Activated naive CD8-positive, alpha-beta T cell (primary cell): ENCODE data around the gene RUNX2.

Source experiments
- H3K27ac Mint-ChIP-seq: one replicate; pipeline ENCODE4 v1.8.0; 2021; ENCODE audit warnings: mixed read lengths
- H3K27me3 Mint-ChIP-seq: one replicate; pipeline ENCODE4 v1.8.0; 2021; ENCODE audit warnings: mixed read lengths
- H3K36me3 Mint-ChIP-seq: one replicate; pipeline ENCODE4 v1.8.0; 2021; ENCODE audit warnings: mixed read lengths
- H3K4me1 Mint-ChIP-seq: one replicate; pipeline ENCODE4 v1.8.0; 2021; ENCODE audit warnings: low read depth, mixed read lengths
- H3K4me3 Mint-ChIP-seq: one replicate; pipeline ENCODE4 v1.8.0; 2021; ENCODE audit warnings: mild to moderate bottlenecking, mixed read lengths
- H3K9me3 Mint-ChIP-seq: one replicate; pipeline ENCODE4 v1.8.0; 2021; ENCODE audit warnings: low read depth, mixed read lengths

The RUNX2 gene

GRCh38 chr6:45677381-45678284 lies 349.5 kb downstream of the RUNX2 start:
- Mint-ChIP-seq H3K4me1 (peaks cover 39% of the 10 kb centered on the region), H3K27me3 (no peaks in the 10 kb centered on the region), H3K27ac (peak overlapping the region; percentile 78)

DNA sequence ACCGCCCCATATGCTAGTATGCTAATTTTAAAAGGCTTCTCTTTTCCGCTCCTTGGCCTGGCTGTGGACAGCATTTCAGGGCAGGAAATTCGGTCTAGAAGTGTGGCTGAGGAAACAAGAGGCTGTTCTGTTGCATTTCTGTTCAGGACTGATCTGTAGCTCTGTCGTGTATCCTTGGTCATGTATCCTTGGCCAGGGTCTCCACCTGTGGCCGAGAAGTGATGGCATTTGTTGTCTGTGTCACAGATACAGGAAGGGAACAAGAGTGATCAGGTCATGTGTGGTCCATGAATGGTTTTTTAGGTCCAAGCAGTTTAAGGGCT lies 350.1 kb downstream of the RUNX2 start:
- peaks cover 3% of the 10 kb centered on the region for H3K9me3 Mint-ChIP-seq
- H3K36me3 Mint-ChIP-seq = peaks cover 5% of the 10 kb centered on the region
- peaks cover 39% of the 10 kb centered on the region for H3K4me1 Mint-ChIP-seq
- peak overlapping the region; percentile 23 for H3K4me3 Mint-ChIP-seq
- no peaks in the 10 kb centered on the region for H3K27me3 Mint-ChIP-seq
- H3K27ac Mint-ChIP-seq = peak overlapping the region; percentile 78

More at GRCh38 chr6:45677381-45678284, 349.5 kb downstream of the RUNX2 start:
- Mint-ChIP-seq H3K4me3 (peak overlapping the region; percentile 64), H3K9me3 (peaks cover 3% of the 10 kb centered on the region), H3K36me3 (peaks cover 5% of the 10 kb centered on the region)

- Mint-ChIP-seq H3K9me3 (peaks cover 3% of the 10 kb centered on the region), H3K4me3 (no peak overlapping the region), H3K36me3 (peaks cover 5% of the 10 kb centered on the region), H3K27ac (peak overlapping the region; percentile 58), H3K4me1 (peaks cover 39% of the 10 kb centered on the region), H3K27me3 (no peaks in the 10 kb centered on the region)
Observed at GRCh38 chr6:45679163-45679562, 351.0 kb downstream of the RUNX2 start.

DNA sequence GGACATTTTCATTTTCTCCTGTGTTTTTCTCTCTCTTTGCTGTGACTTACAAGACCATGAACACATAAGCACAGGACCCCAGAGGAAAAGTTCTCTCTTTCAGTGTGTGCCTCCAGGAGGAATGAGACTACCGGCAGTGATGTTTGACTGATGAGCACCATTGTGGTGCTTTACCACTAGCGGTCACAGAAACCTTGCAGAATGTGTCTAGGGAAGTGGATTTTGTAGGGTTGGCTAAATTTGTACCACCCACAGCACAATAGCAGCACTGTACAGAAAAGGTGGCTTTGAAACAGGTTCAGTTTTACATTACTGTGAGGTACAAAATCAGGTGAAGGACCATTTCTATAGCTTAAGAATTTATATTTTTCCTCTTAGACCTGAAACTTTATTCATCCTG lies 351.5 kb downstream of the RUNX2 start:
- Mint-ChIP-seq H3K9me3 (peaks cover 3% of the 10 kb centered on the region), H3K4me1 (peaks cover 39% of the 10 kb centered on the region), H3K4me3 (no peak overlapping the region)

DNA sequence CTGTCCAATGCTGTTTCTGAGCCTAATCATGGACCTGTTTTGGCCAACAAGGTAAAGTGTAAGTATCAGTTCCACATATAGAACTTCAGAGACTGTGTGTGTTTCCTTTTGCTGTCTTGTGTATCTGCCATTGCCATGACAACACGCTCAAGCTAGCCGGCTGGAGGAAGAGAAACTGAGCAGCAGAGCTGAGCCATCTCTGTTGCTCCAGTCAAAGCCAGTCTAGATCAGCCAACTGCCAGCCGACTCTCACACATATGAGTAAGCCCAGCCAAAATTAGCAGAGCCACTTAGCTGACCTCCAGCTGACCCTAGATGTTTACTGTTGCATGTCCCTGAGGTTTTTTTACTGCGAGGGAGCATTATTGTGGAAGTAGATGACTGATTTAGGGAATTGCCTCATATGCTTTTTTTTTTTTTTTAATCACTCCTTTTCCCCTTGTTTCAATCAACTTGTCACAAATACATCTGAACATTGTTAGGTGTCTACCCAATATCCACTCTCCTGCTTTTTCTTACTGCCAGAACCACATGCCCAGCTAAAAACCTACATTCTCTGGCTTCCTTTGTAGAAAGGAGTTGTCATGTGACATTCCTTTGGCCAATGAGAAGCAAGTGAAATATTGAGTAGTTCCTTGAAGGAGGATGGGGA lies 353.9 kb downstream of the RUNX2 start:
- H3K4me3 Mint-ChIP-seq = no peak overlapping the region
- H3K4me1 Mint-ChIP-seq = peaks cover 20% of the 10 kb centered on the region
- H3K36me3 Mint-ChIP-seq = peaks cover 5% of the 10 kb centered on the region
- no peaks in the 10 kb centered on the region for H3K27me3 Mint-ChIP-seq
- no peak overlapping the region for H3K27ac Mint-ChIP-seq
- peaks cover 3% of the 10 kb centered on the region for H3K9me3 Mint-ChIP-seq

More for the DNA sequence above, 351.5 kb downstream of the RUNX2 start:
- H3K27ac Mint-ChIP-seq = peak overlapping the region; percentile 58
- no peaks in the 10 kb centered on the region for H3K27me3 Mint-ChIP-seq
- peaks cover 5% of the 10 kb centered on the region for H3K36me3 Mint-ChIP-seq

DNA sequence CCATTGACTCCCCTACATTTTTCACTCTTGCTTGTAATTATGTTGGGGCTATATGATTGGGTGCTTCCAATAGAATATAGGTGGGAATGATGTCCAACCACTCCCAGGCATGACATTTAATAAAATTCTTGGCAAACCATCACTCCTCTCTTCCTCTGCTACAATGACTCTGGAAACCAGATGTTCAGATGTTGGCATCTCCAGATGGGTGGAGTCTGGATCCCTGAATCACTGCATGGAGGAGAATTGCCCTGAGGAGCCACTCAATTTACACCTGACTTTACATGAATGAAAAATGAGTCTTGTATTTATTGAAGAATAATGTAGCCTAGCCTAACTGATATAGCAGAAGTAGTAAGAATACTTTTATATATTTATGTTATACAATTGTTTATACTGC lies 356.3 kb downstream of the RUNX2 start:
- peaks cover 2% of the 10 kb centered on the region for H3K4me1 Mint-ChIP-seq
- no peak overlapping the region for H3K27ac Mint-ChIP-seq

GRCh38 chr6:45685076-45685475 lies 356.9 kb downstream of the RUNX2 start:
- Mint-ChIP-seq H3K4me1 (peaks cover 2% of the 10 kb centered on the region), H3K27ac (no peak overlapping the region), H3K4me3 (no peak overlapping the region), H3K9me3 (no peaks in the 10 kb centered on the region), H3K36me3 (peaks cover 3% of the 10 kb centered on the region), H3K27me3 (no peaks in the 10 kb centered on the region)

More for the DNA sequence above, 356.3 kb downstream of the RUNX2 start:
- peaks cover 3% of the 10 kb centered on the region for H3K36me3 Mint-ChIP-seq
- H3K9me3 Mint-ChIP-seq = peaks cover 3% of the 10 kb centered on the region
- H3K4me3 Mint-ChIP-seq = no peak overlapping the region
- H3K27me3 Mint-ChIP-seq = no peaks in the 10 kb centered on the region

DNA sequence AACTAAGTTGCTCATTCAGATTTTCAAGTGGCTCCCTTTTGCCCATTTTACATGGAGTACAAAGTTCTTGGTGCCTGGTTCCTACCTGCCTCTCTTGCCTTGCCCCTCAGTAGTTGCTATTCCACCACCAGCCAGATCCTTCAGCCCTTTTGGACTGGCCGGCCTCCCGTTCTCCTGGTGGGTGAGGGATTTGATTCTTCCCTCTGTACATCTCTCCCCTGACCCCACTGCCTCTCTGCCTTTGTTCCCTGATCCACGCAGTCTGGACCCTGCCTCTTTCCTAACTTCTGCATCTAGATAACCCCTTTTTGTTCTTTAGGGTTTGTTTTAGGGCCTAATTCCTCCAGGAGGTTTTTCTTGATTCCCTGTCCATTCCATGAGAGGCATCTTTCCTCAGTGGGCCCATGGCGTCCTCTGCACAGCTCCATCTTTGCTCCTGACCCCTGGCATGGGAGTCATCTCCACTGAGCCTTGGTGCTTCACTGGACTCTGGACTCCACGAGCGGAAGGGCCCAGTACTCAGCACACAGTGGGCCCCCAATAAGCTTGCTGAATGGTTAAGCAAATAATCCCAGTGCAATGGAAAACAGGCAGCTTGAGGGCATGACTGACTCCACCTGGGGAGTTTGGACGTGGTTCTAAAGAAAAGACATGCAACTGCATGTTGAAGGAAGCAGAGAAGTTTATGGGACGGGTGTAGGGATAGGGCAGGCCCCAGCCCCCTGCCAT lies 358.9 kb downstream of the RUNX2 start:
- H3K36me3 Mint-ChIP-seq = no peaks in the 10 kb centered on the region
- no peaks in the 10 kb centered on the region for H3K4me1 Mint-ChIP-seq
- no peak overlapping the region for H3K27ac Mint-ChIP-seq
- no peak overlapping the region for H3K4me3 Mint-ChIP-seq
- no peaks in the 10 kb centered on the region for H3K27me3 Mint-ChIP-seq
- no peaks in the 10 kb centered on the region for H3K9me3 Mint-ChIP-seq

DNA sequence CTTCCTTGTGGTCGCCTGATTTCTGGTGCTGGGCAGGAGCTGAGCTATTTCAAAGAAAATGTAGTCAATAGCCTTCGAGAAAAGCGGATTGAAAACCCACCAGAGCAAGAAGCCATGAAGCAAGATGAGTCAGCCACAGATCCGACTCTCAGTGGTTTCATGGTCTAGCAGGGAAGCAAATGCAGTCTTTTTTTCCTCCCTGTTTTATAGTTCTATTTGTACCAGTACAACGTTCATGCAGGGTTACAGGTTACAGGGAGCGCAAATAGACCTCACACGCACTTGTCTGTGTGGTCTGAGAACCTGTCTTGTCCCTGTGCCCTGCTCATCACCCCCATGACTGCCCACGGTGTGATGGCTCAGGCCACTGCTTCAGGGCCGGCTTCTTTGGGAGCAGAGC lies 359.4 kb downstream of the RUNX2 start:
- Mint-ChIP-seq H3K27me3 (no peaks in the 10 kb centered on the region), H3K27ac (no peak overlapping the region), H3K4me3 (no peak overlapping the region), H3K36me3 (no peaks in the 10 kb centered on the region), H3K9me3 (no peaks in the 10 kb centered on the region), H3K4me1 (no peaks in the 10 kb centered on the region)

DNA sequence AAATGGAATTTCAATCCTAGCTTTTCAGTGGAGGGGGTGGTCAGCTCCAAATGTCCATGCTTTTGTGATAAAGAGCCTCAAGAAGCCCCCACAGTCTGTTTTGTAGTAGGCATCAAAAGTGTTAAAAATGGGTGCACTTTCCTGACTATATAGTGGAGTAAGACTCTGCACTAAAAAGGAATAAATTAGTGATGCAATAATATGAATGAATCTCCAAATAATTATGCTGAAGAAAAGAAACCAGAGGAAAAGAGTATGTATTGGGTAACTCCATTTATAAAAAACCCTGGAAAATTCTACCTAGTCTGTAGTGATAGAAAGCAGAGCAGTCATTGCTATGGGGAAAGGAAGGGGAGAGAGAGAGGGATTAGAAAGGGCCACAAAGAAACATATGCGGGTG lies 360.1 kb downstream of the RUNX2 start:
- no peaks in the 10 kb centered on the region for H3K9me3 Mint-ChIP-seq
- no peaks in the 10 kb centered on the region for H3K27me3 Mint-ChIP-seq
- H3K4me1 Mint-ChIP-seq = no peaks in the 10 kb centered on the region
- no peak overlapping the region for H3K27ac Mint-ChIP-seq
- H3K4me3 Mint-ChIP-seq = no peak overlapping the region
- H3K36me3 Mint-ChIP-seq = no peaks in the 10 kb centered on the region

DNA sequence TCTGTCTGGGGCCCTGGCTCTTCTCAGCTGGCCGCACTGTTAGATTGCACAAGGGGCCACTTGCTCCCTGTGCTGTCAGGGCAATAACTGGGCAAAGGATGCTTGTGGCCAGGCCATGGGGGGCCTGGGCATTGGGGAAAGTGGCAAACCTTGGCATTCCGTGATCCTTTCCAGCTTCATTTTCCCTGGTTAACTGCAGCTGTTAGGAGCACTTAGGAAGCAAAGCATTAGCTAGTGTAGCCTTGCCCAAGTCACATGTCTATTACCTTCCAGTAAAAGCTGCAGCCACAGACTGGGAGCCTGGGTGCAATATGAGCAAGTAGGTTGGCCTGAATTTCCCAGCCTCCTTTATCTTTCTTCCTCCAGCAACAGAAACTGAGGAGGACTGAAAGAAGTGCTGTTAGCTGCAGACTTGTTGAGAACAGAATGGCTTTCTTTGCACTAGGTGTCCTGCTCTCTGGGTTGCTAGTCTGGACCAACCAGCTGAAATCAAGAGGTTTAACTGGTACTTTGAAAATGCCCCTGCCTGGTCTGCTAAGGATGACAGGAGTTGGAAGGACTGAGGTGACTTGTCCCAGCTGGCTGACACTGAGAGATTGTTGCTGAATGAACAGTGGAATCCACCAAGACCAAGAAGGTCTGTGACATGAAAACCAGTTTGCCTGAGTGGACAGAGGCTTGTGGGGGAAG lies 361.9 kb downstream of the RUNX2 start:
- Mint-ChIP-seq H3K27ac (no peak overlapping the region), H3K4me3 (no peak overlapping the region), H3K4me1 (no peaks in the 10 kb centered on the region), H3K27me3 (no peaks in the 10 kb centered on the region), H3K9me3 (no peaks in the 10 kb centered on the region), H3K36me3 (peaks cover 4% of the 10 kb centered on the region)

DNA sequence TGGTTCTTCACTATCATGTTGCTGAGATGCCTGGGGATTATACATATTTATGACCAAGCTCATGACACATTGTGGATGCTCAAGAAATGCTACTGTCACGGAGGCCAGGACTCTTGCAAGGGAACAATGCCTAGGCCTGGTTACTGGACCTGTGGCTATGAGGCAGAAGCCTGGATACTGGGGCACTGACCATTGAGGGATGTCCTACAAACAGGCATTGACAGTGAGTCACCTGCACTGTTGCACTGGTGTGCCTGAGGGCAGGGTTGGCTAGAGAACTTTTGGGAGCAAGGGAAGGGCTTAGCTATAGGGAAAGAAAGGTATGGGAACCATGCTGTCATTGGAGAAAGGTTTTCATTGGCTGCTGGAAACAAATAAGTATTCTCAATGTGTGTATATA lies 362.7 kb downstream of the RUNX2 start:
- peaks cover 4% of the 10 kb centered on the region for H3K36me3 Mint-ChIP-seq
- H3K4me1 Mint-ChIP-seq = no peaks in the 10 kb centered on the region
- H3K9me3 Mint-ChIP-seq = no peaks in the 10 kb centered on the region
- H3K4me3 Mint-ChIP-seq = no peak overlapping the region
- H3K27ac Mint-ChIP-seq = no peak overlapping the region
- no peaks in the 10 kb centered on the region for H3K27me3 Mint-ChIP-seq

DNA sequence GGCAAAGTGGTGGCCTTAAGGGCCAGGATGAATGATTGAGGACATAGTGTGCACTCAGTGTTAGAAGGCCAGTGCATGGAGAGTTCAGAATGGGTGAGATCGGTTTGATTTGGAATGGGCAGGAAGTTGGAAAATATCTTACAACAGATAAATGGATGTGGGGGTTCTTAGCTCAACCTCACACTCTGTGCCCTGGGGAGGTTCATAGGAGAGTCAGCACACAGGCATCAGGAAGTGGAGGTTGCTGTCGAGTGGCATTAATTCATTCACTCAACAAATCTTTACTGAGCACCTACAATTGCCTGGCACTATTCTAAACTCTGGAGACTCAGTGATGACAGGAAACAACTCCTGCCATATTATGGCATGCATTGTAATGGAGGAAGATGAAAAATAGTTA lies 363.3 kb downstream of the RUNX2 start:
- Mint-ChIP-seq H3K36me3 (peaks cover 4% of the 10 kb centered on the region), H3K27me3 (no peaks in the 10 kb centered on the region), H3K4me3 (no peak overlapping the region), H3K9me3 (no peaks in the 10 kb centered on the region), H3K4me1 (no peaks in the 10 kb centered on the region), H3K27ac (no peak overlapping the region)

DNA sequence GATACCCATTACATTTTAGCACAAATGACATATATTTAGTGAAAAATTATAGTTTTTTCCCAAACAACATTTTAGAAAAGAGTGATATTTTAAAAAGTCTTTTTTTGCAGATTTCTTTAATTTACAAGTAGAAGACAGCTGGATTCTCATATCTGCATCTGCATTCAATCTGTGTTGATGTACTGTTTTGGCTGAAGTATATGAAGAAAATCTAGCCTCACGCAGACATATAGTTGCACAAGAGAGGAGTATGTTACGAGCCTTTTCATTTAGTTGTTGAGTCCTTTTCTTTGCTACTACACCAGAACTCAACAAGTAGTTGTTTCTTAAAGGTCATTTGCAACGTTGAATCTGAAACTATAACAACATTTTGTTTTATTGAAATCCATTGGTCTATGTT lies 363.9 kb downstream of the RUNX2 start:
- H3K4me1 Mint-ChIP-seq = no peaks in the 10 kb centered on the region
- peaks cover 4% of the 10 kb centered on the region for H3K36me3 Mint-ChIP-seq
- H3K4me3 Mint-ChIP-seq = no peak overlapping the region
- H3K9me3 Mint-ChIP-seq = no peaks in the 10 kb centered on the region
- H3K27me3 Mint-ChIP-seq = no peaks in the 10 kb centered on the region
- no peak overlapping the region for H3K27ac Mint-ChIP-seq

- H3K27ac Mint-ChIP-seq = no peak overlapping the region
- H3K27me3 Mint-ChIP-seq = no peaks in the 10 kb centered on the region
- peaks cover 1% of the 10 kb centered on the region for H3K4me1 Mint-ChIP-seq
- H3K9me3 Mint-ChIP-seq = no peaks in the 10 kb centered on the region
- H3K4me3 Mint-ChIP-seq = no peak overlapping the region
- peaks cover 4% of the 10 kb centered on the region for H3K36me3 Mint-ChIP-seq
Observed at GRCh38 chr6:45696738-45697137, 368.6 kb downstream of the RUNX2 start.
